ENCODE results near the gene TRA2A. TPM values are rescaled to one million over a fixed set of nuclear protein-coding genes. Genes with fewer than 3 reads are reported as not detected.

TRA2A gene
- total RNA-seq, 1 donor from 2014 or later = 86.0 TPM

Other genes with a start within 250 kb of the TRA2A start
- 55.9 and 62.3 TPM in 2 replicates for gene MALSU1, start 232.6 kb downstream of the TRA2A start, total RNA-seq
- gene IGF2BP3, start 61.5 kb downstream of the TRA2A start, total RNA-seq = 69.9 and 79.5 TPM in 2 replicates
- gene CCDC126, start 65.4 kb upstream of the TRA2A start, total RNA-seq = 10.1 and 12.0 TPM in 2 replicates
- gene FAM221A, start 148.2 kb upstream of the TRA2A start, total RNA-seq = 2.5 and 3.0 TPM in 2 replicates
- gene STK31, start 178.2 kb upstream of the TRA2A start, total RNA-seq = 0.20 and 0.31 TPM in 2 replicates

All from astrocyte (in vitro differentiated cells and primary cell).